ENCODE results near the gene ZNF823.

The ZNF823 gene

GRCh38 chr19:11781295-11782057, 42.7 kb upstream of the ZNF823 start:
- no peak for TF ChIP-seq ZBTB7A (IDR thresholded peaks at IDR 0.05; ENCODE audit: low read depth)

GRCh38 chr19:11780431-11781020, 41.8 kb upstream of the ZNF823 start:
- no peak for TF ChIP-seq CREB1 (IDR thresholded peaks at IDR 0.05; ENCODE audit: low read depth)
- TF ChIP-seq TAF1 (IDR thresholded peaks at IDR 0.05; ENCODE audit: low read depth) = no peak
- no peak for TF ChIP-seq CEBPB (IDR thresholded peaks at IDR 0.05)
- no peak for TF ChIP-seq REST (IDR thresholded peaks at IDR 0.05; ENCODE audit: low read depth)
- TF ChIP-seq TEAD4 (IDR thresholded peaks at IDR 0.05) = no peak
- no peak for TF ChIP-seq YY1 (IDR thresholded peaks at IDR 0.05; ENCODE audit: low read depth)

- TF ChIP-seq USF1 (IDR thresholded peaks at IDR 0.05) (no peak), FOXM1 (IDR thresholded peaks at IDR 0.05; ENCODE audit: borderline replicate concordance, low read depth) (no peak), TEAD4 (IDR thresholded peaks at IDR 0.05) (no peak), CREB1 (IDR thresholded peaks at IDR 0.05; ENCODE audit: low read depth) (no peak), YY1 (IDR thresholded peaks at IDR 0.05; ENCODE audit: low read depth) (no peak), CEBPB (IDR thresholded peaks at IDR 0.05) (no peak), TAF1 (IDR thresholded peaks at IDR 0.05; ENCODE audit: low read depth) (no peak), MAX (IDR thresholded peaks at IDR 0.05) (no peak), NFIC (IDR thresholded peaks at IDR 0.05) (no peak), EGR1 (IDR thresholded peaks at IDR 0.05) (no peak), EP300 (IDR thresholded peaks at IDR 0.05; ENCODE audit: borderline replicate concordance) (no peak), RAD21 (IDR thresholded peaks at IDR 0.05; ENCODE audit: low read depth) (no peak), REST (IDR thresholded peaks at IDR 0.05; ENCODE audit: low read depth) (no peak), ZBTB7A (IDR thresholded peaks at IDR 0.05; ENCODE audit: low read depth) (no peak), TCF12 (IDR thresholded peaks at IDR 0.05; ENCODE audit: low read depth) (no peak)
Observed at GRCh38 chr19:11769995-11770394, 31.2 kb upstream of the ZNF823 start.

GRCh38 chr19:11767633-11768133, 28.9 kb upstream of the ZNF823 start:
- TF ChIP-seq EGR1 (IDR thresholded peaks at IDR 0.05) = no peak
- no peak for TF ChIP-seq CREB1 (IDR thresholded peaks at IDR 0.05; ENCODE audit: low read depth)

GRCh38 chr19:11766597-11767591, 28.1 kb upstream of the ZNF823 start, which contains the start of gene ZNF441:
ZNF441 (plus strand) TSS chr19:11767000; CDS start chr19:11767194, 194 bp downstream.
- no peak for TF ChIP-seq FOXM1 (IDR thresholded peaks at IDR 0.05; ENCODE audit: borderline replicate concordance, low read depth)
- TF ChIP-seq TAF1 (IDR thresholded peaks at IDR 0.05; ENCODE audit: low read depth) = 0 out of 2 replicates have a peak, but pooled peaks have one; percentile 31
- TF ChIP-seq YY1 (IDR thresholded peaks at IDR 0.05; ENCODE audit: low read depth) = 0 out of 2 replicates have a peak, but pooled peaks have one; percentile 29
- TF ChIP-seq TCF12 (IDR thresholded peaks at IDR 0.05; ENCODE audit: low read depth) = 0 out of 2 replicates have a peak, but pooled peaks have one; percentile 30
- peak; percentile 82 for TF ChIP-seq MAX (IDR thresholded peaks at IDR 0.05)
- TF ChIP-seq CREB1 (IDR thresholded peaks at IDR 0.05; ENCODE audit: low read depth) = no peak
- no peak for TF ChIP-seq TEAD4 (IDR thresholded peaks at IDR 0.05)
- TF ChIP-seq NFIC (IDR thresholded peaks at IDR 0.05) = no peak

GRCh38 chr19:11763611-11764010, 24.9 kb upstream of the ZNF823 start:
- TF ChIP-seq USF1 (IDR thresholded peaks at IDR 0.05) = no peak
- TF ChIP-seq TCF12 (IDR thresholded peaks at IDR 0.05; ENCODE audit: low read depth) = no peak
- no peak for TF ChIP-seq CREB1 (IDR thresholded peaks at IDR 0.05; ENCODE audit: low read depth)
- no peak for TF ChIP-seq REST (IDR thresholded peaks at IDR 0.05; ENCODE audit: low read depth)
- TF ChIP-seq CEBPB (IDR thresholded peaks at IDR 0.05) = no peak
- TF ChIP-seq ZBTB7A (IDR thresholded peaks at IDR 0.05; ENCODE audit: low read depth) = no peak
- no peak for TF ChIP-seq RAD21 (IDR thresholded peaks at IDR 0.05; ENCODE audit: low read depth)
- TF ChIP-seq TAF1 (IDR thresholded peaks at IDR 0.05; ENCODE audit: low read depth) = no peak
- no peak for TF ChIP-seq FOXM1 (IDR thresholded peaks at IDR 0.05; ENCODE audit: borderline replicate concordance, low read depth)
- TF ChIP-seq MAX (IDR thresholded peaks at IDR 0.05) = no peak
- no peak for TF ChIP-seq TEAD4 (IDR thresholded peaks at IDR 0.05)
